Measurements from ENCODE around the gene TGFBR3.
"Not testable (repeated sequence)": the region's sequence is repeated elsewhere in the genome, so short reads cannot be mapped to it uniquely, and the experiment has no call there.

TGFBR3 gene

DNA sequence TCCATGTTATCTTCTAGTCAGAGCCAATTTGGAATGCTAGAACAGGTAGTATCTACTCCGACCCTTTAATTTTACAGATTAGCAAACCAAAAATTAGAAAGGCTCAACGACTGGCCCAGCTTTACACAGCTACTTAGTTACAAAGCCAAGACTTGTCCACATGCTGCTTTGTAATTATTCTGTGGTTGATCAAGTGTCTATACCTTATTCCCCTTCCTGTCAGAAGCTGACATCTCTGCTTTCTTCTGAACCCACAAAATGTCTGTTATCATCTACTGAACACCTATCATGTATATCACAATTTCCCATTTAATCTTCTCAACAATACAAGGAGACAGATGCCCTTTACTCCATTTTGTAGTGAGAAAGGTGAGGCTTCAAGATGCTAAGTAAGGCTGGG lies 15.6 kb downstream of the TGFBR3 start:
- Histone ChIP-seq H3K27ac (ENCODE audit: insufficient read depth, low read length, poor library complexity, severe bottlenecking) (no peak overlapping the region), H3K9me3 (ENCODE audit: control insufficient read depth, low read length) (no peaks in the 10 kb centered on the region), H3K27me3 (replicated peaks; ENCODE audit: control insufficient read depth, insufficient read depth, low read length, poor library complexity, severe bottlenecking) (no peaks in the 10 kb centered on the region), H3K4me3 (ENCODE audit: insufficient read depth, low read depth, low read length, poor library complexity, severe bottlenecking) (no peak overlapping the region), H3K36me3 (ENCODE audit: control insufficient read depth, insufficient read depth, low read length) (no peaks in the 10 kb centered on the region), H3K4me1 (ENCODE audit: control insufficient read depth, insufficient read depth, low read length, poor library complexity, severe bottlenecking) (peaks cover 27% of the 10 kb centered on the region)
- DNase-seq, result no peak

DNA sequence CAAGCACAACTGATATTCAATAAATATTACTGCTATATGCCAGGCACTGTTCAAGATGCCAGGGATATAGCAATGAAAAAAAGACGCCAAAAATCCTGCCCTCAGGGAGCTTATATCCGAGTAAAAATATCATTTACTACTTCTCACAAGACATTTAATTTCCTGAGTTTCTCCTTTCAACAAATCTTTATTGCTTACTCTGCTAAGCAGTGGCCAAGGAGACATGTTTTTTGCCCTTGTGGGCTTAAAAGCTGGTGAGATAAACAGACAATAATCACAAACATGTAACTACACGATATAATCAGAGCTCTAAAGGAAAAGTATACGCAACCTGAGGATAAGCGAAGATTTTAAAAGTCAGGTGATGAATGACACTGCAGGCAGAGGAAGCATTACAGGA lies 19.5 kb downstream of the TGFBR3 start:
- H3K4me1 ChIP-seq (ENCODE audit: control insufficient read depth, insufficient read depth, low read length, poor library complexity, severe bottlenecking), result peaks cover 11% of the 10 kb centered on the region
- no peaks in the 10 kb centered on the region for H3K27me3 ChIP-seq (replicated peaks; ENCODE audit: control insufficient read depth, insufficient read depth, low read length, poor library complexity, severe bottlenecking)
- no peak for DNase-seq
- H3K27ac ChIP-seq (ENCODE audit: insufficient read depth, low read length, poor library complexity, severe bottlenecking), result no peak overlapping the region
- no peaks in the 10 kb centered on the region for H3K36me3 ChIP-seq (ENCODE audit: control insufficient read depth, insufficient read depth, low read length)
- H3K4me3 ChIP-seq (ENCODE audit: insufficient read depth, low read depth, low read length, poor library complexity, severe bottlenecking), result no peak overlapping the region
- H3K9me3 ChIP-seq (ENCODE audit: control insufficient read depth, low read length), result no peaks in the 10 kb centered on the region

DNA sequence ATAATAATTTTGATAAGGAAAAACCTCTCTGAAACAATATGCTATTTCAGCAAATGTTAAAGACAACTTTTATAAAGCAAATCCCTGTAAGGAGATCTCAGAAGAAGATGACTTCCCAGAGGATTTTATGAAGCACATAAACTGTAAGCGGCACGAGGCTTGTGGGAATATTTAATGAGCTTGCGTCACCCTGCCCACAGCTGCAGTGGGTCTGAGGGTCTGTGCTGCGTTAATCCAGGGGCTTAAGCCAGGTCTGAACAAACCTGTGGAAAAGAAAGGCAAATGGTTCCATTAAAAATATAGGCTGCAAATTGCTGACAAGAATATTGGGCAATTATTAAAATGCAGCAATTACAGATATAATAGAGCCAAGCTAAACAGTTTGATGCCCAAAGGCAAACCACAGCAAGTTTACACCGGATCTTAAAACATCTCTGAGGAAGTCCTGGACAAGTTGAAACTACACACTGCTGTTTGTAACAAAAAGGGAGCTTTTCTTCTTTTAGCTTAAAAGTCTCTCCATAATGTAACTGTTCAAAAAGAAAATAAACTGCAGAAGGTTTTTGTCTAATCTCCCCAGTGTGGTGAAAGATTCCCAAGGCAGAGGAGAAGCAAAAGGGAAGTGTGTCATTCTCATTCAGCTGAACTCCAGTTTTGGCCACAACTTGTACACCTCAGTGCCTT lies 21.8 kb downstream of the TGFBR3 start:
- Histone ChIP-seq H3K9me3 (ENCODE audit: control insufficient read depth, low read length) (no peaks in the 10 kb centered on the region), H3K27me3 (replicated peaks; ENCODE audit: control insufficient read depth, insufficient read depth, low read length, poor library complexity, severe bottlenecking) (no peaks in the 10 kb centered on the region), H3K4me1 (ENCODE audit: control insufficient read depth, insufficient read depth, low read length, poor library complexity, severe bottlenecking) (no peaks in the 10 kb centered on the region), H3K36me3 (ENCODE audit: control insufficient read depth, insufficient read depth, low read length) (no peaks in the 10 kb centered on the region), H3K27ac (ENCODE audit: insufficient read depth, low read length, poor library complexity, severe bottlenecking) (no peak overlapping the region), H3K4me3 (ENCODE audit: insufficient read depth, low read depth, low read length, poor library complexity, severe bottlenecking) (no peak overlapping the region)
- no peak for DNase-seq

DNA sequence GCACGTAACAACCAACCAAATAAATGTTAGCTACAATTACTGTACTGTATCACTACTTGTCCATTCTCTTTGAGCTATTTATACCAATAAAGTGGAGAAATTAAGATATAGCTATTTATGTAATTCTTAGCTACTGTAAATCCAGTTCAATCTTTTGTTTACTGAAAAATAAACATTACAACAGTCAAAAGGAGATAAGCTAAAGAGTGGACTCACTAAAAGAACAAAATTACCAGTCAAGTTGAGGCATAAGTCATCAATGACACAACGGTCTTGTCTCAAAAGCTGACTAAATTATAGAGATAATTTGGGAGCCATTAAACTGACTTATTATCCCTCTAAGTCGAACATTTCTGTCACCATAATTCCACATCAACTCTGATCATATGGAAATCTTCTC lies 22.5 kb downstream of the TGFBR3 start:
- Histone ChIP-seq H3K4me3 (ENCODE audit: insufficient read depth, low read depth, low read length, poor library complexity, severe bottlenecking) (no peak overlapping the region), H3K27ac (ENCODE audit: insufficient read depth, low read length, poor library complexity, severe bottlenecking) (no peak overlapping the region), H3K27me3 (replicated peaks; ENCODE audit: control insufficient read depth, insufficient read depth, low read length, poor library complexity, severe bottlenecking) (no peaks in the 10 kb centered on the region), H3K36me3 (ENCODE audit: control insufficient read depth, insufficient read depth, low read length) (no peaks in the 10 kb centered on the region), H3K4me1 (ENCODE audit: control insufficient read depth, insufficient read depth, low read length, poor library complexity, severe bottlenecking) (no peaks in the 10 kb centered on the region), H3K9me3 (ENCODE audit: control insufficient read depth, low read length) (no peaks in the 10 kb centered on the region)
- DNase-seq, result no peak

DNA sequence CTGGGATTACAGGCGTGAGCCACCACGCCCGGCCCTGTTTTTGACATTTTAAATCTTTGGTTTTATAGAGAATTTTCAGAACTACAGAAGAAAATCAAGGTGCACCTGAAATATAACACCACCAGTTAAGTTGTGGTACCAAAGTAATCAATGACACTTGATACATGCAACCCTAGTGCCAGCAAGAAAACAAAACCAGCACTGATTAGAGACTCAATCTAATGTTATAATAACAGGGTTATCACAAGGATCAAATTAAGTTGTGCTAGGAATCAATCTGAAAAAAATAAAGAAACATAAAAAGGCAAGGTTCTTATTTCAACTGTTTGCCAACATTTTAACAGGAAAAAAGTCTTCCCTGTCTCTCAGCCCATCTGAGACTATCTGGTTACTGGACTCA lies 23.8 kb downstream of the TGFBR3 start:
- Histone ChIP-seq H3K27me3 (replicated peaks; ENCODE audit: control insufficient read depth, insufficient read depth, low read length, poor library complexity, severe bottlenecking) (no peaks in the 10 kb centered on the region), H3K36me3 (ENCODE audit: control insufficient read depth, insufficient read depth, low read length) (no peaks in the 10 kb centered on the region), H3K4me3 (ENCODE audit: insufficient read depth, low read depth, low read length, poor library complexity, severe bottlenecking) (no peak overlapping the region), H3K4me1 (ENCODE audit: control insufficient read depth, insufficient read depth, low read length, poor library complexity, severe bottlenecking) (no peaks in the 10 kb centered on the region), H3K9me3 (ENCODE audit: control insufficient read depth, low read length) (no peaks in the 10 kb centered on the region), H3K27ac (ENCODE audit: insufficient read depth, low read length, poor library complexity, severe bottlenecking) (no peak overlapping the region)
- DNase-seq, result no peak

DNA sequence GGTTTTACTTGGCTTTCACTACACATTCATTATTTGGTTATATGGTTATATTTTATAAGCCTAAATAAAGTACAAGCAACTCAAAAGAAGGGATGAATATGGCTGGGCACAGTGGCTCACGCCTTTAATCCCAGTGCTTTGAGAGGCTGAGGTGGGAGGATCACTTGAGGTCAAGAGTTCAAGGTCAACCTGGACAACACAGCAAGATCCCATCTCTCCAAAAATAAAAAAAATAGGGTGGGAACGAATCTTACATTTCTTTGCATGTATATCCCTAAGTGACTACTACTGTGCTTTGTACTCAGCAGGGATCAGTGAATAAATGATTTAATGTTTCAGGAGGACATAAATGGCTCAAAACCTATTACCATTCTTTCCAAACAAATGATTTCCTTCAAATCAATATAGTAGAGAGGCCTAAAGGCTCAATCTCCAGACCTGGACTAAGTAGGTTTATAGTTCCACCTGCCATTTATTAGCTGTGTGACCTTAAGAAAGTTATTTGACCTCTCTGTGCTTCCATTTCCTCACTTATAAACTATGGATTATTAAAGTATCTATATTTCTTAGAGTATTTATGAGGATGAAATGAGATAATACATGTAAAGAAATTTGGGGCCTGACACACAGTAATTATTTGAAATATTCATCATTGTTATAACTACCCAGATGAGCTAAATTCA lies 28.3 kb downstream of the TGFBR3 start:
- no peaks in the 10 kb centered on the region for H3K4me1 ChIP-seq (ENCODE audit: control insufficient read depth, insufficient read depth, low read length, poor library complexity, severe bottlenecking)
- no peaks in the 10 kb centered on the region for H3K27me3 ChIP-seq (replicated peaks; ENCODE audit: control insufficient read depth, insufficient read depth, low read length, poor library complexity, severe bottlenecking)
- no peaks in the 10 kb centered on the region for H3K36me3 ChIP-seq (ENCODE audit: control insufficient read depth, insufficient read depth, low read length)
- no peak for DNase-seq
- no peak overlapping the region for H3K4me3 ChIP-seq (ENCODE audit: insufficient read depth, low read depth, low read length, poor library complexity, severe bottlenecking)
- no peaks in the 10 kb centered on the region for H3K9me3 ChIP-seq (ENCODE audit: control insufficient read depth, low read length)
- no peak overlapping the region for H3K27ac ChIP-seq (ENCODE audit: insufficient read depth, low read length, poor library complexity, severe bottlenecking)

DNA sequence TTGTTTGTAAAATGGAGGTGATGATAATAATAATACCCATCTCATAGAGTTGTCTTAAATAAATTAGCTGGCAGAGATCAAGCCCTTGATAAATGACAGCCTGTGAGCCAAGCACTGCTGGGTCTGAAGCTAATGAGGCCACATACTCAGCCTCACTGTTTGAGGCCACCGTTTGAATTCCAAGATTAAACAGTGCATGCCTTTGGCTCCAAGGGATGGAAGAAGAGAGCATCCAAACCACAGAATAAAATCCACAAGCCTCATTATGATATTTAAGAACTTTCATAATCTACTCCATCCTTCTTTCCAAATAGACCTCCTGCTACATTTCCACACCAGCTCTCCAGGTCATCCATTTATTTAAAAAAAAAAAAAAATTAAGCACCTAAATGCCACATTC lies 29.0 kb downstream of the TGFBR3 start:
- Histone ChIP-seq H3K27me3 (replicated peaks; ENCODE audit: control insufficient read depth, insufficient read depth, low read length, poor library complexity, severe bottlenecking) (no peaks in the 10 kb centered on the region), H3K4me1 (ENCODE audit: control insufficient read depth, insufficient read depth, low read length, poor library complexity, severe bottlenecking) (no peaks in the 10 kb centered on the region), H3K4me3 (ENCODE audit: insufficient read depth, low read depth, low read length, poor library complexity, severe bottlenecking) (no peak overlapping the region), H3K27ac (ENCODE audit: insufficient read depth, low read length, poor library complexity, severe bottlenecking) (no peak overlapping the region), H3K36me3 (ENCODE audit: control insufficient read depth, insufficient read depth, low read length) (no peaks in the 10 kb centered on the region), H3K9me3 (ENCODE audit: control insufficient read depth, low read length) (no peaks in the 10 kb centered on the region)
- no peak for DNase-seq

DNA sequence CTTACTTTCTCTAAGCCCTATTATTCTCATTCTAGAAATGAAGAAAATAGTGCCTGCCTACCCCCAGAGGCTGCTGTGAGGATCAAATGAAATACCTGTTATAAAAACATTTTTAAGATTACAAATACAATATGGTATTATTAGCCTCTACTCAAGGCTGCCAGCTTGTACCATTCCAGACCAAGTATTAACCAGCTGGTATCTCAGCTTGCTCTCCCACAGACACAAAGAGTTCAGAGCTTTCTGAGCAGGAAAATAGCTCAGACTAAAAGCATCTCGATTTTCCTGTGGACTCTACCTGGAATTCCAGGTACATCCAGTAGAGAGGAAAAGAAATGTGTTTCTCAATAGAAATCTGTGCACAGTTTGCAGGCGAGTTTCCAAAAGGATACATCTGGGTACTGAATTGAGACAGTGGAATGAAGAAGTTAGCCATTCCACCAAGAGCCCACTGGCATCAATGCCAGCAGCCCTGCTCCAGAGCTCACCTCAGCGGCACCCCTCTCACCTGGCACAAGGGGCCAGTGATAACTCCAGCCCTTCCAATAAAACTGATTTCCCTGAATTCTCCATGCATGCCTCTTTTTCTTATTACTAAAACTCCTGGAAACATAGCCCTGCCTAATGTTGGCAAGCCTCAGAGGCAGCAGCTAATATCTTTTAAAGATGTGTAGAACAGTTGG lies 31.0 kb downstream of the TGFBR3 start:
- no peaks in the 10 kb centered on the region for H3K9me3 ChIP-seq (ENCODE audit: control insufficient read depth, low read length)

DNA sequence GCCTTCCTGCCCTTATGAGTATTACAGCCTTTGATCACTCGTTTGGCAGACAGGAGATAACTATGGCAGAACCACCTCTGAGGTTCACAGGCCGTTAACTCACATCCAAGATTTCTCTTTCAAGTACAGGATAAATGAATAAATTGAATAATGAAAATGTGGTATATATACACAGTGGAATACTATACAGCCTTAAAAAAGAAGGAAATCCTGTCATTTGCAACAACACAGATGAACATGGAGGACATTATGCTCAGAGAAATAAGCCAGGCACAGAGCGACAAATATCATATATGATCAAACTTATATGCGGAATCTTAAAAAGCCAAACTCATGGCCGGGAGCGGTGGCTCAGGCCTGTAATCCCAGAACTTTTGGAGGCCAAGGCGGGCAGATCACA lies 32.6 kb downstream of the TGFBR3 start:
- H3K9me3 ChIP-seq (ENCODE audit: control insufficient read depth, low read length), result no peaks in the 10 kb centered on the region

More for the DNA sequence above, 31.0 kb downstream of the TGFBR3 start:
- Histone ChIP-seq H3K4me3 (ENCODE audit: insufficient read depth, low read depth, low read length, poor library complexity, severe bottlenecking) (no peak overlapping the region), H3K4me1 (ENCODE audit: control insufficient read depth, insufficient read depth, low read length, poor library complexity, severe bottlenecking) (no peaks in the 10 kb centered on the region), H3K36me3 (ENCODE audit: control insufficient read depth, insufficient read depth, low read length) (no peaks in the 10 kb centered on the region), H3K27ac (ENCODE audit: insufficient read depth, low read length, poor library complexity, severe bottlenecking) (no peak overlapping the region), H3K27me3 (replicated peaks; ENCODE audit: control insufficient read depth, insufficient read depth, low read length, poor library complexity, severe bottlenecking) (no peaks in the 10 kb centered on the region)
- no peak for DNase-seq

DNA sequence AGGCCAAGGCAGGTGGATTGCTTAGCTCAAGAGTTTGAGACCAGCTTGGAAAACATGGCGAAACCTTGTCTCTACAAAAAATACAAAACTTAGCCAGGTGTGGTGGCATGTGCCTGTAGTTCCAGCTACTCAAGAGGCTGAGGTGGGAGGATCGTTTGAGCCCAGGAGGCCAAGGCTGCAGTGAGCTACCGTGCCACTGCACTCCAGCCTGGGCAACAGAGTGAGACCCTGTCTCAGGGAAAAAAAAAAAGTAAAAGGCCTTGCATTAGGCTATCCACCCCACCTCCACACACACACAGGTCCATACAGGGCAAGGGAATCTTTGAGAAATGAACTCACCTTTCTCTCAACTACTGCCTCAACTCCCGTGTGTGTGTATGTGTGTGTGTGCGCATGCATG lies 33.9 kb downstream of the TGFBR3 start:
- H3K27me3 ChIP-seq (replicated peaks; ENCODE audit: control insufficient read depth, insufficient read depth, low read length, poor library complexity, severe bottlenecking); H3K4me1 ChIP-seq (ENCODE audit: control insufficient read depth, insufficient read depth, low read length, poor library complexity, severe bottlenecking); H3K4me3 ChIP-seq (ENCODE audit: insufficient read depth, low read depth, low read length, poor library complexity, severe bottlenecking); H3K36me3 ChIP-seq (ENCODE audit: control insufficient read depth, insufficient read depth, low read length); H3K9me3 ChIP-seq (ENCODE audit: control insufficient read depth, low read length); DNase-seq; H3K27ac ChIP-seq (ENCODE audit: insufficient read depth, low read length, poor library complexity, severe bottlenecking): not testable (repeated sequence)

More for the DNA sequence above, 32.6 kb downstream of the TGFBR3 start:
- no peak for DNase-seq
- Histone ChIP-seq H3K4me3 (ENCODE audit: insufficient read depth, low read depth, low read length, poor library complexity, severe bottlenecking) (no peak overlapping the region), H3K27me3 (replicated peaks; ENCODE audit: control insufficient read depth, insufficient read depth, low read length, poor library complexity, severe bottlenecking) (no peaks in the 10 kb centered on the region), H3K36me3 (ENCODE audit: control insufficient read depth, insufficient read depth, low read length) (no peaks in the 10 kb centered on the region), H3K4me1 (ENCODE audit: control insufficient read depth, insufficient read depth, low read length, poor library complexity, severe bottlenecking) (no peaks in the 10 kb centered on the region), H3K27ac (ENCODE audit: insufficient read depth, low read length, poor library complexity, severe bottlenecking) (no peak overlapping the region)

Data from effector memory CD4-positive, alpha-beta T cell (primary cell).